ENCODE measurements around the gene MLC1.

DNA sequence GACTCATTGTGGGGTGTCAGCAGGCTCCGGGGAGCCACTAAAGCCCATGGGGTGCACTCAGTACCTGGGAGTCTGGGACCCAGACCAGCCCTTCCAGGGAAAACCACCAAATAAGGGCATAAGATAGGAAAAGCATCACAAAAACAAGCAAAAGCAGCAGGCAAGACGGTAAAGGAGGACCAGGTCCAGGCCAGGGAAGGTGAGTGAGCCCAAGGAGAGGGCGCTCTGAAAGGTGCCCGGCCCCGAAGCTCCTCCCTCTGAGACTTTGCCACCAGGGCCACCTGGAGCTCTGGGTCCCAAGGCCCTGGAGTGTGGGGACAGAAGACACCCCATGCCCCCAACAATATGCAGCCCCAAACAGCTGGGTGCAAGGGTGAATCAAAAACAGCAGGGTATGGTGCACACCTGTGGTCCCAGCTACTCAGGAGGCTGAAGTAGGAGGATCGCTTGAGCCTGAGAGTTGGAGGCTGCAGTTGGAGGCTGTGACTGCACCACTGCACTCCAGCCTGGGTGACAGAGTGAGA is 67.5 kb downstream of the MLC1 start:
- TF ChIP-seq ARNT (IDR thresholded peaks at IDR 0.05) (no peak), SUZ12 (IDR thresholded peaks at IDR 0.05) (no peak), ZNF384 (IDR thresholded peaks at IDR 0.05) (no peak), NFRKB (IDR thresholded peaks at IDR 0.05) (no peak), ELF4 (IDR thresholded peaks at IDR 0.05) (no peak), BHLHE40 (IDR thresholded peaks at IDR 0.05; ENCODE audit: borderline replicate concordance) (no peak), FOXA1 (IDR thresholded peaks at IDR 0.05) (no peak), FOXK2 (IDR thresholded peaks at IDR 0.05) (no peak), FOXM1 (IDR thresholded peaks at IDR 0.05; ENCODE audit: borderline replicate concordance) (no peak)
